Activated T-cell treated with anti-CD3 and anti-CD28 coated beads, Interleukin-2, amount 50 U/mL, for 24 hours (primary cell): ENCODE results near the gene DUSP16.

ENCODE experiments used
- DNase-seq: peaks from one replicate; pipeline ENCODE4 v3.0.0-alpha.2; 2020
- H3K27ac Mint-ChIP-seq: 2 replicates; pipeline ENCODE4 v1.8.0; 2020; ENCODE audit warnings: mild to moderate bottlenecking, mixed read lengths
- H3K27me3 Mint-ChIP-seq: 2 replicates; pipeline ENCODE4 v1.8.0; 2020; ENCODE audit warnings: mixed read lengths
- H3K36me3 Mint-ChIP-seq: 2 replicates; pipeline ENCODE4 v1.8.0; 2020; ENCODE audit warnings: low read depth, mixed read lengths
- H3K4me1 Mint-ChIP-seq: 2 replicates; pipeline ENCODE4 v1.8.0; 2020; ENCODE audit warnings: low read depth, mixed read lengths
- H3K4me3 Mint-ChIP-seq: 2 replicates; pipeline ENCODE4 v1.8.0; 2020; ENCODE audit warnings: mild to moderate bottlenecking, moderate library complexity, mixed read lengths
- H3K9me3 Mint-ChIP-seq: 2 replicates; pipeline ENCODE4 v1.8.0; 2020; ENCODE audit warnings: mixed read lengths

Gene DUSP16

GRCh38 chr12:12543959-12544358 lies 18.7 kb downstream of the DUSP16 start:
- Mint-ChIP-seq H3K4me3 (no peak overlapping the region), H3K27me3 (no peaks in the 10 kb centered on the region), H3K9me3 (no peaks in the 10 kb centered on the region), H3K36me3 (peaks cover 53% of the 10 kb centered on the region), H3K27ac (peak overlapping the region; percentile 12), H3K4me1 (peaks cover 47% of the 10 kb centered on the region)
- no peak for DNase-seq

GRCh38 chr12:12542964-12543363 lies 19.7 kb downstream of the DUSP16 start:
- Mint-ChIP-seq H3K27ac (no peak overlapping the region), H3K4me3 (no peak overlapping the region), H3K27me3 (no peaks in the 10 kb centered on the region), H3K4me1 (peaks cover 51% of the 10 kb centered on the region), H3K36me3 (peaks cover 57% of the 10 kb centered on the region), H3K9me3 (no peaks in the 10 kb centered on the region)
- no peak for DNase-seq

- H3K4me1 Mint-ChIP-seq, result peaks cover 48% of the 10 kb centered on the region
- H3K27me3 Mint-ChIP-seq, result no peaks in the 10 kb centered on the region
- no peak for DNase-seq
- no peak overlapping the region for H3K4me3 Mint-ChIP-seq
- no peak overlapping the region for H3K27ac Mint-ChIP-seq
- H3K36me3 Mint-ChIP-seq, result peaks cover 53% of the 10 kb centered on the region
- H3K9me3 Mint-ChIP-seq, result no peaks in the 10 kb centered on the region
These were observed 20.4 kb downstream of the DUSP16 start for GRCh38 chr12:12542286-12542685.

GRCh38 chr12:12541782-12542181 lies 20.9 kb downstream of the DUSP16 start:
- Mint-ChIP-seq H3K36me3 (peaks cover 51% of the 10 kb centered on the region), H3K9me3 (no peaks in the 10 kb centered on the region), H3K27me3 (no peaks in the 10 kb centered on the region), H3K4me3 (no peak overlapping the region), H3K27ac (no peak overlapping the region), H3K4me1 (peaks cover 48% of the 10 kb centered on the region)
- DNase-seq, result no peak

GRCh38 chr12:12540261-12541013 lies 22.2 kb downstream of the DUSP16 start:
- Mint-ChIP-seq H3K36me3 (peaks cover 39% of the 10 kb centered on the region), H3K4me1 (peaks cover 51% of the 10 kb centered on the region), H3K27me3 (no peaks in the 10 kb centered on the region), H3K27ac (no peak overlapping the region), H3K4me3 (no peak overlapping the region), H3K9me3 (no peaks in the 10 kb centered on the region)
- DNase-seq, result no peak

GRCh38 chr12:12539028-12539810 lies 23.4 kb downstream of the DUSP16 start:
- DNase-seq, result no peak
- peaks cover 54% of the 10 kb centered on the region for H3K4me1 Mint-ChIP-seq
- H3K27ac Mint-ChIP-seq, result no peak overlapping the region
- no peaks in the 10 kb centered on the region for H3K9me3 Mint-ChIP-seq
- H3K36me3 Mint-ChIP-seq, result peaks cover 45% of the 10 kb centered on the region
- no peaks in the 10 kb centered on the region for H3K27me3 Mint-ChIP-seq
- no peak overlapping the region for H3K4me3 Mint-ChIP-seq

- Mint-ChIP-seq H3K27ac (no peak overlapping the region), H3K9me3 (no peaks in the 10 kb centered on the region), H3K36me3 (peaks cover 41% of the 10 kb centered on the region), H3K27me3 (no peaks in the 10 kb centered on the region), H3K4me1 (peaks cover 56% of the 10 kb centered on the region), H3K4me3 (no peak overlapping the region)
- DNase-seq, result no peak
These were observed 24.1 kb downstream of the DUSP16 start for GRCh38 chr12:12538535-12538934.

- H3K27me3 Mint-ChIP-seq, result no peaks in the 10 kb centered on the region
- DNase-seq, result no peak
- H3K4me3 Mint-ChIP-seq, result no peak overlapping the region
- peaks cover 57% of the 10 kb centered on the region for H3K4me1 Mint-ChIP-seq
- H3K9me3 Mint-ChIP-seq, result no peaks in the 10 kb centered on the region
- no peak overlapping the region for H3K27ac Mint-ChIP-seq
- H3K36me3 Mint-ChIP-seq, result peaks cover 40% of the 10 kb centered on the region
These were observed 25.2 kb downstream of the DUSP16 start for GRCh38 chr12:12537421-12537820.

- Mint-ChIP-seq H3K9me3 (no peaks in the 10 kb centered on the region), H3K4me1 (peaks cover 51% of the 10 kb centered on the region), H3K27ac (peak overlapping the region; percentile 90), H3K36me3 (peaks cover 34% of the 10 kb centered on the region), H3K4me3 (no peak overlapping the region), H3K27me3 (no peaks in the 10 kb centered on the region)
- no peak for DNase-seq
These were observed 27.7 kb downstream of the DUSP16 start for GRCh38 chr12:12534975-12535374.

GRCh38 chr12:12534166-12534866 lies 28.3 kb downstream of the DUSP16 start:
- Mint-ChIP-seq H3K9me3 (peaks cover 2% of the 10 kb centered on the region), H3K27me3 (no peaks in the 10 kb centered on the region), H3K36me3 (peaks cover 41% of the 10 kb centered on the region), H3K4me3 (no peak overlapping the region), H3K4me1 (peaks cover 57% of the 10 kb centered on the region), H3K27ac (peak overlapping the region; percentile 90)
- no peak for DNase-seq

GRCh38 chr12:12533238-12533829 lies 29.3 kb downstream of the DUSP16 start:
- Mint-ChIP-seq H3K27me3 (no peaks in the 10 kb centered on the region), H3K4me3 (no peak overlapping the region), H3K9me3 (peaks cover 2% of the 10 kb centered on the region), H3K4me1 (peaks cover 59% of the 10 kb centered on the region), H3K36me3 (peaks cover 35% of the 10 kb centered on the region), H3K27ac (peak overlapping the region; percentile 90)
- no peak for DNase-seq

- DNase-seq, result no peak
- H3K9me3 Mint-ChIP-seq, result peaks cover 2% of the 10 kb centered on the region
- H3K4me3 Mint-ChIP-seq, result no peak overlapping the region
- peak overlapping the region; percentile 30 for H3K27ac Mint-ChIP-seq
- H3K27me3 Mint-ChIP-seq, result no peaks in the 10 kb centered on the region
- H3K4me1 Mint-ChIP-seq, result peaks cover 73% of the 10 kb centered on the region
- peaks cover 29% of the 10 kb centered on the region for H3K36me3 Mint-ChIP-seq
These were observed 31.5 kb downstream of the DUSP16 start for GRCh38 chr12:12531194-12531593.

GRCh38 chr12:12529783-12530421 lies 32.8 kb downstream of the DUSP16 start:
- DNase-seq, result no peak
- Mint-ChIP-seq H3K4me1 (peaks cover 67% of the 10 kb centered on the region), H3K36me3 (peaks cover 28% of the 10 kb centered on the region), H3K9me3 (peaks cover 2% of the 10 kb centered on the region), H3K4me3 (no peak overlapping the region), H3K27me3 (no peaks in the 10 kb centered on the region), H3K27ac (peak overlapping the region; percentile 77)
